Fibroblast of skin of abdomen (primary cell): ENCODE data around the gene ZNF586.
"Not testable (repeated sequence)": the region's sequence is repeated elsewhere in the genome, so short reads cannot be mapped to it uniquely, and the experiment has no call there.

Source experiments
- DNase-seq: peaks from one replicate; pipeline ENCODE4 v3.0.0-alpha.2; 2013

Gene ZNF586

GRCh38 chr19:57800696-57801095 lies 31.2 kb downstream of the ZNF586 start:
- no peak for DNase-seq

DNA sequence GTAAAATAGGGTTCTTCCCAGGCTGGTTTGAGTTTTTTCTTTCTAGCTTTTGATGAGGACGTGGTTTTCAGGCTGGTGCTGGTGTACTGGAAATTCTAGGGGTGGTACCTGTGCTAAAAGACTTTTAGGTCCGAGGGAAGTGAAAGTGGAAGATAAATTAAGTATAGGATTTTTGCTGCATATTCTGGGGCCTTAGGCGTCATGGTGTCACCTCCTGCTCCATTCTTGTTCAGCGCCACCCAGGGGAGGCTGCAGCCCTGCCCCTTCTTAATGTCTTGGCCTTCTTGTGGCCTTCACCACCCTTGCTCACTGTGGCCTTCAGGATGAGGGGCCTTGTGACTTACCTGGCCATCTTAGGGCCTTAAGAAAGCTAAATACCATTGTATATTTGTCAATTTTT lies 32.8 kb downstream of the ZNF586 start:
- DNase-seq: no peak

DNA sequence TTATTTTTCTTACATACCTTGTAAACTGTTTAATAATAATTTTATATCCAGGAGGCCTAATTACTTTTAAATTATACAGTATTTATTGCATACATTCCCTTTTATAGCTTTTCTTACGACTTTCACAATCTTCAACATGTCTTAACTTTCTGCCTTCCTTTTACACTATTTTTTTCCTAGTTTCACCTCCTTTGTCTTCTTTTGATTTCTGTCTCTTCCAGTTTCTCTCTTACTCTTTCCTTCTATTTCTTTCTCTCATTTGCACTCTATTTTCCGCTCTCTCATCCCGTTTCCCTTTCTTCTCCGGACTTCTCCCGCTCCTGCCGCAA lies 33.8 kb downstream of the ZNF586 start:
- DNase-seq: no peak

DNA sequence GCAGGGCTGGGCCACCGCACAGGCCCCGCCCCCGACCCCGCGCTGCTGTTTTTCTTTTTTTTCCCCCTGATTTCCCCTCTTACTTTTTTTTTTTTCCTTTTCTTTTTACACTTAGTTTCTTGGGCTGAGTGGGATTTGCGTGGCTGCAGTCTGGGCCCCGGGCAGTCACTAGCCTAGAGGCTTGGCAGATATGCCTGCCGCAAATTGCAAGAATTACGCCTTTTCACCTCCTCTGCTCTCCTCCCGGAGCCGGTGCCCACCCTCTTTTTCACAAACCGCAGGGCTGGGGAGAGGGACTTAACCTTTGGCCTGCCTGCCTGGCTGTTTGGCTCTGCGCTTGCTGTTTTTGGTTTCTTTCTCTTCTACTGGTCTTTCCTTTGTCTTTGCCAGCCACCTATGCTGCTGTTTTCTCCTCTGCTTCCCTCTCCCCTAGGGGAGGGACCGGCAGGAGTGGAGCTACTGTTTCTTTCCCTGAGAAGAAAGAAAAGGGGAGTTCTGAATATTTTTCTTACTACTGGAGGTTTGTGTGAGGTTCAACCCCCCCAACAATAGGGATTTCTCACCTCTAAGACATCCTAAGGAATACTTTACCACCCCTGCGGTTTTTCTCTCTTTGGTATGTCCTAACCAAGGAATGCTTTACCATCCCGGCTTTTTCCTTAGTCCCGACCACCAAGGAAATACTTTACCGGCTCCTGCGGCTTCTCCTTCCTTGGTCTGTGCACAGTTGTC lies 34.3 kb downstream of the ZNF586 start:
- DNase-seq: peak; percentile 98

DNA sequence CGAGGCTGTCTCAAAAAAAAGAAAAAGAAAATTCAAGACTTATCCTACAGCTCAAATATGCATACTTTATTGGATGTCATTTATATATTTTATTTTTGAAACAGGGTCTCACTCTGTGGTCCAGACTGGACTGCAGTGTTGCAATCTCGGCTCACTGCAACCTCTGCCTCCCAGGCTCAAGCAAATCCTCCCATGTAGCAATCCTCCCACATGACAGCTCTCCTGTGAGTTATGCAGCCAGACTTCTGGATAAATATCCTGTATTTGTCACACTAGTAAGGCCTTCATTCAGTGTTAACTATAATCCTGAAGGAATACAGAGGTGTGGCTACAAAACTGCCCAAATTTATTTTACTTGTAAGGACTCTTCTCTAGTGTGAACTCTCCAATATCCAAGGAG lies 38.1 kb downstream of the ZNF586 start:
- no peak for DNase-seq

DNA sequence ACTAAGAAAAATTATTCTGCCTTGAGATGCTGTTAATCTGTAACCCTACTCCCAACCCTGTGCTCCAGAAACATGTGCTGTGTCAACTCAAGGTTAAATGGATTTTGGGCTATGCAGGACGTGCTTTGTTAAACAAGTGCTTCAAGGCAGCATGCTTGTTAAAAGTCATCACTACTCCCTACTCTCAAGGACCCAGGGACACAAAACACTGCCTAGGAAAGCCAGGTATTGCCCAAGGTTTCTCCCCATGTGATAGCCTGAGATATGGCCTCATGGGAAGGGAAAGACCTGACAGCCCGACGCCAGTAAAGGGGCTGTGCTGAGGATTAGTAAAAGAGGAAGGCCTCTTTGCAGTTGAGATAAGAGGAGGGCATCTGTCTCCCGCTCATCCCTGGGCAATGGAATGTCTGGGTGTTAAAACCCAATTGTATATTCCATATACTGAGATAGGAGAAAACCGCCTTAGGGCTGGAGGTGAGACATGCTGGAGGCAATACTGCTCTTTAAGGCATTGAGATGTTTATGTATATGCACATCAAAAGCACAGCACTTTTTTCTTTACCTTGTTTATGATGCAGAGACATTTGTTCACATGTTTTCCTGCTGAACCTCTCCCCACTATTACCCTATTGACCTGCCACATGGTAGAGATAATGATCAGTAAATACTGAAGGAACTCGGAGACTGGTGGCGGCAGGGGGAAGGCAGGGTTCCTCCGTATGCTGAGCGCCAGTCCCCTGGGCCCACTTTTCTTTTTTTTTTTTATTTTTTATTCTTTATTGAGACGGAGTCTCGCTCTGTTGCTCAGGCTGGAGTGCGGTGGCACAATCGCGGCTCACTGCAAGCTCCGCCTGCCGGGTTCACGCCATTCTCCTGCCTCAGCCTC lies 41.2 kb downstream of the ZNF586 start:
- DNase-seq: not testable (repeated sequence)

GRCh38 chr19:57812226-57812625 lies 42.8 kb downstream of the ZNF586 start:
- no peak for DNase-seq

DNA sequence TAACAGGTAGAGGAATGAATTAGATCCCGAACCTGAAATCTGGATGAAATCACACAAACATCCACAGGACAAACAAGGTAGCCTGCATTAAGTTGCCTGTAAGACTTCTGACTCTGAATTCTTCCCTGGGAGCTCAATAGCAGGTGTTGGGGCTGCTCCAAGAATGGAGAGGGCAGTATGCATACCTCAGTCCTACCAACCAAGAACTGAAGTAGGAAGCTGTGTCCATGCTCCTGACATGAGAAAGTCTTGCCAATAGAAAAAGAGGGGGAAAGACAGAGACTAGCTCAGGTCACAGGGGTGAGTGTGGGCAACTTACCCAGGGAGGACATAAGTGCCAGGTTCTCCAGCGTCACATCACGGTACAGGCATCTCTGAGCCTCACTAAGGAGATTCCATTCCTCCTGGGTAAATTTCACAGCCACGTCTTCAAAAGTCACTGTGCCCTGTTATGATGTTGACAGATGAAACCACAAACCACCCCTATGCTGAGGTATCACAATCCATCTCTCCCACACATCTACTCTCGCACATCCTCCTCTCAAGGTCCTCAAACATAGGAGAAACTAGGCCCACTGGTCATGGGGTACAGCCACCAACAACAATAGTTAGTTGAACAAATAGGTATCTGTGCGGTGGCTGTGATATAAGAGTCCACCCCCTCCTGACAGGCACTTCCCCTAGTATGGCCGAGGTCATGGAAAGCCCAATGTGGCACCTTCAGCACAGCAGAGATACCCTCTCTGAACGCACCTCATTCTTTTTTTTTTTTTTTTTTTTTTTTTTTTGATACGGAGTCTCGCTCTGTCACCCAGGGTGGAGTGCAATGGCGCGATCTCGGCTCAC lies 43.7 kb downstream of the ZNF586 start:
- DNase-seq: not testable (repeated sequence)

GRCh38 chr19:57813919-57814504 lies 44.5 kb downstream of the ZNF586 start:
- no peak for DNase-seq

- DNase-seq: peak; percentile 91
Measured at GRCh38 chr19:57814505-57815246, 45.2 kb downstream of the ZNF586 start, which contains the start of gene ZNF552. ZNF552 (minus strand) TSS chr19:57814913; CDS start chr19:57814743, 170 bp downstream.

GRCh38 chr19:57815247-57816075 lies 46.0 kb downstream of the ZNF586 start:
- DNase-seq: no peak

- no peak for DNase-seq
Measured at GRCh38 chr19:57816652-57817051, 47.2 kb downstream of the ZNF586 start.

DNA sequence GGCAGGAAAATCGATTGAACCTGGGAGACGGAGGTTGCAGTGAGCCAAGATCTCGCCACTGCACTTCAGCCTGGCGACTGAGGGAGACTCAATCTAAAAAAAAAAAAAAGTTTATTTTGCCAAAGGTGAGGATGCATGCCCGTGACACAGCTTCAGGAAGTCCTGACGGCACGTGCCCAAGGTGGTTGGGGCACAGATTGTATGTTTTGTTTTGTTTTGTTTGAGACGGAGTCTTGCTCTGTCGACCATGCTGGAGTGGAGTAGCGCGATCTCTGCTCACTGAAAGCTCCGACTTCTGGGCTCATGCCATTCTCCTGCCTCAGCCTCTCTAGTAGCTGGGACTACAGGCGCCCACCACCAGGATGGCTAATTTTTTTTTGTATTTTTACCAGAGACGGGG lies 48.5 kb downstream of the ZNF586 start:
- no peak for DNase-seq

DNA sequence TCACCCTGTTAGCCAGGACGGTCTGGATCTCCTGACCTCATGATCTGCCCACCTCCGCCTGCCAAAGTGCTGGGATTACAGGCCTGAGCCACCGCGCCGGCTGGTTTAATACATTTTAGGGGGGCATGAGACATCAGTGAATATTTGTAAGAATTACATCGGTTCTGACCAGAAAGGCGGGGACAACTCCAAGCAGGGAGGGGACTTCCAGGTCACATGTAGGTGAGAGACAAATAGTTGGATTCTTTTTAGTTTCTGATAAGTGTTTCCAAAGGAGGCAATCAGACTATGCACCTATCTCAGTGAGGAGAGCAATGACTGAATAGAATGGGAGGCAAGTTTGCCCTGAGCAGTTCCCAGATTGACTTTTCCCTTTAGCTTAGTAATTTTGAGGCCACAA lies 48.9 kb downstream of the ZNF586 start:
- no peak for DNase-seq

DNA sequence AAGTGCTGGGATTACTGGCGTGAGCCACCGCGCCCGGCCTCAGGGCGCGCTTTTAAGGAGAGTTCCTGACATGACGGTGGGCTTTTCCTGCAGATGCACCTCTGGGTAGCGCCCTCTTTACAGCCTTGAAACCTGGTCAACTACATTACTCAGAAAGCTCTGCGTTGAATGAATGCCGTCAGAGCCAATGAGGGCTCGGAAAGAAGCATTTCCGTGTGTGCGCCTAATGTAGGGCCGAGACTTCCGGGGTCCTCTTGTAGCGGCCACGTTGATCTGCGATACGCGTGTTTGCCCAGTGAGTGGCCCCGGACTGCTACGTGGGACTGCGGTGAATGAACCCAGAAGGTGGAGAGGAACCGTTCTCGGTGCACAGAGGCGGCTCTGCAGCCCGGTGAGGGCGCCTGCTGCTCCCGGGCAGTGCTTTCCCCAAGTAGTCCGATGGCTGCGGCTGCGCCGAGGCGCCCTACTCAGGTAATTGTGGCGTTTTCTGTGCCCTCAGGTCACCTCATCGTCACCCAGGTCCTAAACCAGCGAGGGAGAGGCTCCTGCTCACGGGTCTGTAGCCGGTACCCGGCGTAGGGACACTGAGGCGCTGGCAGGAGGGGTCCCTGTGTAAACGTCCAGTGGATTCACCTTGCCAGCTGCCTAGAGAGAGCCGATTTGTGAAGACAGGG lies 50.1 kb downstream of the ZNF586 start:
- DNase-seq: peak; percentile 93

GRCh38 chr19:57820599-57820998 lies 51.1 kb downstream of the ZNF586 start:
- no peak for DNase-seq

- not testable (repeated sequence) for DNase-seq
Measured at GRCh38 chr19:57821095-57821494, 51.6 kb downstream of the ZNF586 start.

DNA sequence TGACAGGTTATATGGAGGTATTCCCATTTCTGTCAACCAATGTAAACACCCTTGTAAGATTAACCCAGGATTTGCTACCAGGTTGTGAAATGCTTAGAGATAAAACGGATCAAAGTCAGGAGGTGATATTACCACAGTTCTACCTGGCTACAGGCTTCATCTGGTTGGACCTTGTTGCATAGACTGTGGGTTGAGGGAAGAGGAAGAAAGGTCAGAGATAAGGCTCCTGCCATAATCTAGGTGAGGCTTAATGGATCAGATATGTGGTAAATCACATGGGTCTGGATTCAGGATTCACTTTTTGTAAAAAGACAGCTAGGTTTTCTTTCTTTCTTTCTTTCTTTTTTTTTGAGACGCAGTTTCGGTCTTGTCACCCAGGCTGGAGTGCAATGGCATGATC lies 52.0 kb downstream of the ZNF586 start:
- DNase-seq: not testable (repeated sequence)

- not testable (repeated sequence) for DNase-seq
Measured at GRCh38 chr19:57823155-57823554, 53.7 kb downstream of the ZNF586 start.

DNA sequence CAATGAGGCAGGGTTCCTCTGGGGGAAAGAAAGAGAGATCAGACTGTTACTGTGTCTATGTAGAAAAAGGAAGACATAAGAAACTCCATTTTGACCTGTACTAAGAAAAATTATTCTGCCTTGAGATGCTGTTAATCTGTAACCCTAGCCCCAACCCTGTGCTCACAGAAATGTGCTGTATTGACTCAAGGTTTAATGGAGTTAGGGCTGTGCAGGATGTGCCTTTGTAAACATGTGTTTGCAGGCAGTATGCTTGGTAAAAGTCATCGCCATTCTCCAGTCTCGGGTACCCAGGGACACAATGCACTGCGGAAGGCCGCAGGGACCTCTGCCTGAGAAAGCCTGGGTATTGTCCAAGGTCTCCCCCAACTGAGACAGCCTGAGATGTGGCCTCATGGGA lies 54.1 kb downstream of the ZNF586 start:
- DNase-seq: not testable (repeated sequence)
